Measurements from ENCODE around the gene PRG2.

PRG2 gene

GRCh38 chr11:57377107-57377506, 13.3 kb downstream of the PRG2 start:
- no peaks in the 10 kb centered on the region; the same call in 1 of the 2 replicates for H3K27me3 ChIP-seq (ENCODE audit: control insufficient read depth, insufficient read depth, low read length)
- no peak overlapping the region for H3K4me3 ChIP-seq (ENCODE audit: low read depth, low read length)
- H3K36me3 ChIP-seq (ENCODE audit: control insufficient read depth, insufficient read depth, low read length), result no peaks in the 10 kb centered on the region
- H3K27ac ChIP-seq (ENCODE audit: low read depth, low read length), result no peak overlapping the region
- H3K9ac ChIP-seq (ENCODE audit: low read depth, low read length), result no peak overlapping the region
- no peaks in the 10 kb centered on the region for H3K9me3 ChIP-seq (ENCODE audit: control insufficient read depth, insufficient read depth, low read length)
- H3K4me1 ChIP-seq (ENCODE audit: control insufficient read depth, insufficient read depth, low read length), result no peaks in the 10 kb centered on the region; the same call in 1 of the 2 replicates

- Histone ChIP-seq H3K9me3 (ENCODE audit: control insufficient read depth, insufficient read depth, low read length) (no peaks in the 10 kb centered on the region), H3K4me1 (ENCODE audit: control insufficient read depth, insufficient read depth, low read length) (no peaks in the 10 kb centered on the region; the same call in 1 of the 2 replicates), H3K36me3 (ENCODE audit: control insufficient read depth, insufficient read depth, low read length) (no peaks in the 10 kb centered on the region)
Observed at GRCh38 chr11:57376095-57377090, 14.1 kb downstream of the PRG2 start.

GRCh38 chr11:57375490-57375889, 15.0 kb downstream of the PRG2 start:
- Histone ChIP-seq H3K9me3 (ENCODE audit: control insufficient read depth, insufficient read depth, low read length) (no peaks in the 10 kb centered on the region), H3K9ac (ENCODE audit: low read depth, low read length) (no peak overlapping the region), H3K27ac (ENCODE audit: low read depth, low read length) (no peak overlapping the region), H3K4me3 (ENCODE audit: low read depth, low read length) (no peak overlapping the region), H3K27me3 (ENCODE audit: control insufficient read depth, insufficient read depth, low read length) (no peaks in the 10 kb centered on the region; the same call in 1 of the 2 replicates), H3K4me1 (ENCODE audit: control insufficient read depth, insufficient read depth, low read length) (no peaks in the 10 kb centered on the region; the same call in 1 of the 2 replicates), H3K36me3 (ENCODE audit: control insufficient read depth, insufficient read depth, low read length) (no peaks in the 10 kb centered on the region)

More at GRCh38 chr11:57376095-57377090, 14.1 kb downstream of the PRG2 start:
- no peak overlapping the region for H3K4me3 ChIP-seq (ENCODE audit: low read depth, low read length)
- no peak overlapping the region for H3K27ac ChIP-seq (ENCODE audit: low read depth, low read length)
- no peak overlapping the region for H3K9ac ChIP-seq (ENCODE audit: low read depth, low read length)
- H3K27me3 ChIP-seq (ENCODE audit: control insufficient read depth, insufficient read depth, low read length), result no peaks in the 10 kb centered on the region; the same call in 1 of the 2 replicates

GRCh38 chr11:57374966-57375365, 15.5 kb downstream of the PRG2 start:
- Histone ChIP-seq H3K9me3 (ENCODE audit: control insufficient read depth, insufficient read depth, low read length) (no peaks in the 10 kb centered on the region), H3K4me3 (ENCODE audit: low read depth, low read length) (no peak overlapping the region), H3K4me1 (ENCODE audit: control insufficient read depth, insufficient read depth, low read length) (no peaks in the 10 kb centered on the region; the same call in 1 of the 2 replicates), H3K27me3 (ENCODE audit: control insufficient read depth, insufficient read depth, low read length) (no peaks in the 10 kb centered on the region; the same call in 1 of the 2 replicates), H3K9ac (ENCODE audit: low read depth, low read length) (no peak overlapping the region), H3K27ac (ENCODE audit: low read depth, low read length) (no peak overlapping the region), H3K36me3 (ENCODE audit: control insufficient read depth, insufficient read depth, low read length) (no peaks in the 10 kb centered on the region)

- Histone ChIP-seq H3K27ac (ENCODE audit: low read depth, low read length) (no peak overlapping the region), H3K4me1 (ENCODE audit: control insufficient read depth, insufficient read depth, low read length) (no peaks in the 10 kb centered on the region; the same call in 1 of the 2 replicates), H3K36me3 (ENCODE audit: control insufficient read depth, insufficient read depth, low read length) (no peaks in the 10 kb centered on the region), H3K27me3 (ENCODE audit: control insufficient read depth, insufficient read depth, low read length) (no peaks in the 10 kb centered on the region; the same call in 1 of the 2 replicates), H3K4me3 (ENCODE audit: low read depth, low read length) (no peak overlapping the region), H3K9ac (ENCODE audit: low read depth, low read length) (no peak overlapping the region), H3K9me3 (ENCODE audit: control insufficient read depth, insufficient read depth, low read length) (no peaks in the 10 kb centered on the region)
Observed at GRCh38 chr11:57373146-57373545, 17.3 kb downstream of the PRG2 start.

- H3K9ac ChIP-seq (ENCODE audit: low read depth, low read length), result no peak overlapping the region
- H3K27me3 ChIP-seq (ENCODE audit: control insufficient read depth, insufficient read depth, low read length), result no peaks in the 10 kb centered on the region
- H3K27ac ChIP-seq (ENCODE audit: low read depth, low read length), result no peak overlapping the region
- no peaks in the 10 kb centered on the region for H3K9me3 ChIP-seq (ENCODE audit: control insufficient read depth, insufficient read depth, low read length)
- no peak overlapping the region for H3K4me3 ChIP-seq (ENCODE audit: low read depth, low read length)
- peaks cover 3% of the 10 kb centered on the region for H3K4me1 ChIP-seq (ENCODE audit: control insufficient read depth, insufficient read depth, low read length)
- H3K36me3 ChIP-seq (ENCODE audit: control insufficient read depth, insufficient read depth, low read length), result no peaks in the 10 kb centered on the region
Observed at GRCh38 chr11:57370941-57371340, 19.5 kb downstream of the PRG2 start.

GRCh38 chr11:57370251-57370650, 20.2 kb downstream of the PRG2 start:
- Histone ChIP-seq H3K9ac (ENCODE audit: low read depth, low read length) (no peak overlapping the region), H3K4me1 (ENCODE audit: control insufficient read depth, insufficient read depth, low read length) (peaks cover 10% of the 10 kb centered on the region), H3K9me3 (ENCODE audit: control insufficient read depth, insufficient read depth, low read length) (no peaks in the 10 kb centered on the region), H3K27ac (ENCODE audit: low read depth, low read length) (no peak overlapping the region), H3K27me3 (ENCODE audit: control insufficient read depth, insufficient read depth, low read length) (no peaks in the 10 kb centered on the region), H3K4me3 (ENCODE audit: low read depth, low read length) (no peak overlapping the region), H3K36me3 (ENCODE audit: control insufficient read depth, insufficient read depth, low read length) (no peaks in the 10 kb centered on the region)

- Histone ChIP-seq H3K4me1 (ENCODE audit: control insufficient read depth, insufficient read depth, low read length) (peaks cover 19% of the 10 kb centered on the region), H3K36me3 (ENCODE audit: control insufficient read depth, insufficient read depth, low read length) (no peaks in the 10 kb centered on the region), H3K9me3 (ENCODE audit: control insufficient read depth, insufficient read depth, low read length) (no peaks in the 10 kb centered on the region), H3K27me3 (ENCODE audit: control insufficient read depth, insufficient read depth, low read length) (no peaks in the 10 kb centered on the region), H3K27ac (ENCODE audit: low read depth, low read length) (no peak overlapping the region), H3K9ac (ENCODE audit: low read depth, low read length) (no peak overlapping the region), H3K4me3 (ENCODE audit: low read depth, low read length) (no peak overlapping the region)
Observed at GRCh38 chr11:57368845-57369232, 21.6 kb downstream of the PRG2 start.

GRCh38 chr11:57368106-57368844, 22.2 kb downstream of the PRG2 start:
- Histone ChIP-seq H3K4me1 (ENCODE audit: control insufficient read depth, insufficient read depth, low read length) (peaks cover 19% of the 10 kb centered on the region), H3K9me3 (ENCODE audit: control insufficient read depth, insufficient read depth, low read length) (no peaks in the 10 kb centered on the region), H3K4me3 (ENCODE audit: low read depth, low read length) (no peak overlapping the region), H3K36me3 (ENCODE audit: control insufficient read depth, insufficient read depth, low read length) (no peaks in the 10 kb centered on the region), H3K9ac (ENCODE audit: low read depth, low read length) (no peak overlapping the region), H3K27me3 (ENCODE audit: control insufficient read depth, insufficient read depth, low read length) (no peaks in the 10 kb centered on the region), H3K27ac (ENCODE audit: low read depth, low read length) (no peak overlapping the region)

GRCh38 chr11:57364851-57365660, 25.4 kb downstream of the PRG2 start:
- no peaks in the 10 kb centered on the region for H3K9me3 ChIP-seq (ENCODE audit: control insufficient read depth, insufficient read depth, low read length)
- H3K4me1 ChIP-seq (ENCODE audit: control insufficient read depth, insufficient read depth, low read length), result peaks cover 21% of the 10 kb centered on the region
- H3K4me3 ChIP-seq (ENCODE audit: low read depth, low read length), result no peak overlapping the region
- no peaks in the 10 kb centered on the region for H3K36me3 ChIP-seq (ENCODE audit: control insufficient read depth, insufficient read depth, low read length)
- no peaks in the 10 kb centered on the region for H3K27me3 ChIP-seq (ENCODE audit: control insufficient read depth, insufficient read depth, low read length)
- H3K27ac ChIP-seq (ENCODE audit: low read depth, low read length), result peak overlapping the region; percentile 31
- no peak overlapping the region for H3K9ac ChIP-seq (ENCODE audit: low read depth, low read length)

Measured in HUES48 (cell line).